GM12878 (cell line): ENCODE results near the gene DCST1.

Experiments
- CHD2 ChIP-seq: IDR thresholded peaks from 2 replicates; pipeline ENCODE4 v1.6.1; 2011; ENCODE audit warnings: low read depth, low read length, improper control_type of control experiment, borderline replicate concordance
- DPF2 ChIP-seq: fragments of 450-650 bp; IDR thresholded peaks from 2 replicates; pipeline ENCODE4 v1.6.1; 2017; ENCODE audit warnings: mild to moderate bottlenecking
- MTA2 ChIP-seq: fragments of 450-650 bp; IDR thresholded peaks from 2 replicates; pipeline ENCODE4 v1.6.1; 2016; ENCODE audit warnings: low read depth, mild to moderate bottlenecking, moderate library complexity
- RFX5 ChIP-seq: IDR thresholded peaks from 2 replicates; pipeline ENCODE4 v1.6.1; 2011; ENCODE audit warnings: low read depth, low read length, improper control_type of control experiment
- SMAD1 ChIP-seq: fragments of 450-650 bp; IDR thresholded peaks from 2 replicates; pipeline ENCODE4 v1.6.1; 2018; ENCODE audit warnings: mild to moderate bottlenecking, low read depth; ENCODE audit not compliant: partially characterized antibody
- TF ChIP-seq, protein P1 (sequence below), 3 experiments: IDR thresholded peaks in 2 of 3; conservative IDR thresholded peaks in 1 of 3; 2 replicates each; pipeline ENCODE4 v1.5.1; 2011; ENCODE audit warnings: low read depth in 3 of 3, low read length in 3 of 3, mild to moderate bottlenecking in 3 of 3, control low read depth in 2 of 3, moderate library complexity in 2 of 3, inconsistent platforms in 1 of 3, mixed read lengths in 1 of 3; ENCODE audit not compliant: control insufficient read depth in 2 of 3, insufficient read depth in 1 of 3; ENCODE audit errors: extremely low read depth in 1 of 3
- TF ChIP-seq, protein P2 (sequence below): fragments of 450-650 bp; IDR thresholded peaks from 2 replicates; pipeline ENCODE4 v1.6.1; 2017; ENCODE audit warnings: low read depth, mild to moderate bottlenecking, moderate library complexity

DNA sequence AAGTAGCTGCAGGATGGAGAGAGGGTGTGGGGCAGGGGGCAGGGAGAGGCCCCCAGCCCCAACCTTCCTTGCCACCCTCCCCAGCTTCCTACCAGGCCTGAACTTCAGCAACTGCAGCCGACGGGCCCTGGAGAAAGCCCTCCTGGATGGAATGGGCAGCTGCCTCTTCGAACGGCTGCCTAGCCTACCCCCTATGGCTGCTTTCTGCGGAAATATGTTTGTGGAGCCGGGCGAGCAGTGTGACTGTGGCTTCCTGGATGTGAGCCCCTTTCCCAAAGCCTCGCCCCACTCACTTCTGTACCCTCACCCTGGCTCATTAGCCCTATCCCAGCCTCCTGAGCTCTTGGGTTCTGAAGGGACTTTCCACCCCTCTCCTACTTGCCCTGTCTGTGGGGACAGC is 23.5 kb downstream of the DCST1 start:
- TF ChIP-seq, protein P1, sequence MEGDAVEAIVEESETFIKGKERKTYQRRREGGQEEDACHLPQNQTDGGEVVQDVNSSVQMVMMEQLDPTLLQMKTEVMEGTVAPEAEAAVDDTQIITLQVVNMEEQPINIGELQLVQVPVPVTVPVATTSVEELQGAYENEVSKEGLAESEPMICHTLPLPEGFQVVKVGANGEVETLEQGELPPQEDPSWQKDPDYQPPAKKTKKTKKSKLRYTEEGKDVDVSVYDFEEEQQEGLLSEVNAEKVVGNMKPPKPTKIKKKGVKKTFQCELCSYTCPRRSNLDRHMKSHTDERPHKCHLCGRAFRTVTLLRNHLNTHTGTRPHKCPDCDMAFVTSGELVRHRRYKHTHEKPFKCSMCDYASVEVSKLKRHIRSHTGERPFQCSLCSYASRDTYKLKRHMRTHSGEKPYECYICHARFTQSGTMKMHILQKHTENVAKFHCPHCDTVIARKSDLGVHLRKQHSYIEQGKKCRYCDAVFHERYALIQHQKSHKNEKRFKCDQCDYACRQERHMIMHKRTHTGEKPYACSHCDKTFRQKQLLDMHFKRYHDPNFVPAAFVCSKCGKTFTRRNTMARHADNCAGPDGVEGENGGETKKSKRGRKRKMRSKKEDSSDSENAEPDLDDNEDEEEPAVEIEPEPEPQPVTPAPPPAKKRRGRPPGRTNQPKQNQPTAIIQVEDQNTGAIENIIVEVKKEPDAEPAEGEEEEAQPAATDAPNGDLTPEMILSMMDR (IDR thresholded peaks at IDR 0.05 in 2 of 3, conservative IDR thresholded peaks at IDR 0.05 in 1 of 3; ENCODE audit: control insufficient read depth in 2 of 3, extremely low read depth in 1 of 3, insufficient read depth in 1 of 3, low read depth in 3 of 3, low read length in 3 of 3): no peak
- TF ChIP-seq CHD2: no peak
- no peak for TF ChIP-seq RFX5
- no peak for TF ChIP-seq MTA2
- no peak for TF ChIP-seq DPF2
- TF ChIP-seq, protein P2, sequence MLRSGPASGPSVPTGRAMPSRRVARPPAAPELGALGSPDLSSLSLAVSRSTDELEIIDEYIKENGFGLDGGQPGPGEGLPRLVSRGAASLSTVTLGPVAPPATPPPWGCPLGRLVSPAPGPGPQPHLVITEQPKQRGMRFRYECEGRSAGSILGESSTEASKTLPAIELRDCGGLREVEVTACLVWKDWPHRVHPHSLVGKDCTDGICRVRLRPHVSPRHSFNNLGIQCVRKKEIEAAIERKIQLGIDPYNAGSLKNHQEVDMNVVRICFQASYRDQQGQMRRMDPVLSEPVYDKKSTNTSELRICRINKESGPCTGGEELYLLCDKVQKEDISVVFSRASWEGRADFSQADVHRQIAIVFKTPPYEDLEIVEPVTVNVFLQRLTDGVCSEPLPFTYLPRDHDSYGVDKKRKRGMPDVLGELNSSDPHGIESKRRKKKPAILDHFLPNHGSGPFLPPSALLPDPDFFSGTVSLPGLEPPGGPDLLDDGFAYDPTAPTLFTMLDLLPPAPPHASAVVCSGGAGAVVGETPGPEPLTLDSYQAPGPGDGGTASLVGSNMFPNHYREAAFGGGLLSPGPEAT: no peak
- no peak for TF ChIP-seq SMAD1
